ENCODE data around the gene TCHHL1. TPM values are rescaled to one million over a fixed set of nuclear protein-coding genes. Genes with fewer than 3 reads are reported as not detected.

TCHHL1 gene
- total and polyA plus RNA-seq, 2 of the 4 experiments (the other 2 are of a cell fraction): not detected

GRCh38 chr1:152039461-152039860, 49.4 kb downstream of the TCHHL1 start:
- intact Hi-C loops (cut with micrococcal nuclease): no loop called here
- Histone ChIP-seq H4K8ac (ENCODE audit: low read depth in 2 of 2, low read length in 2 of 2) (no peak overlapping the region), H3K56ac (ENCODE audit: extremely low read depth, insufficient read depth, low read length) (no peak overlapping the region), H3K27ac (ENCODE audit: insufficient read depth, low read length) (no peak overlapping the region), H4K91ac (ENCODE audit: insufficient read depth, low read depth, low read length) (no peak overlapping the region), H3K4me1 (ENCODE audit: control insufficient read depth, insufficient read depth, low read length) (peaks cover 3% of the 10 kb centered on the region), H3K9me3 (ENCODE audit: control insufficient read depth, insufficient read depth, low read length) (no peaks in the 10 kb centered on the region), H2AK5ac (ENCODE audit: low read depth, low read length) (no peak overlapping the region), H2BK120ac (ENCODE audit: low read depth, low read length) (no peak overlapping the region), H3K14ac (replicated peaks; ENCODE audit: low read depth, low read length) (no peak overlapping the region), H3K9me1 (ENCODE audit: insufficient read depth, low read length) (no peaks in the 10 kb centered on the region), H4K20me1 (ENCODE audit: insufficient read depth, low read length) (peaks cover 6% of the 10 kb centered on the region; the same call in 1 of the 2 replicates), H2AFZ (replicated peaks; ENCODE audit: low read length, poor library complexity) (no peak overlapping the region), H4K5ac (ENCODE audit: low read depth, low read length) (no peak overlapping the region), H3K4me3 (ENCODE audit: insufficient read depth, low read depth, low read length) (no peak overlapping the region), H2BK5ac (ENCODE audit: low read depth, low read length, poor library complexity, severe bottlenecking) (no peak overlapping the region), H3K4me2 (ENCODE audit: low read depth, low read length) (no peak overlapping the region), H2BK15ac (ENCODE audit: low read depth, low read length) (no peak overlapping the region), H3K23ac (ENCODE audit: low read depth, low read length) (no peak overlapping the region), H2AK9ac (replicated peaks; ENCODE audit: low read depth, low read length, poor library complexity) (no peak overlapping the region), H3K27me3 (ENCODE audit: control insufficient read depth, insufficient read depth, low read length) (peaks cover 28% of the 10 kb centered on the region), H3K18ac (ENCODE audit: low read depth, low read length) (no peak overlapping the region), H3K36me3 (ENCODE audit: control insufficient read depth, insufficient read depth, low read length) (no peaks in the 10 kb centered on the region; the same call in 1 of the 2 replicates), H3K4ac (ENCODE audit: low read depth, low read length) (no peak overlapping the region), H2BK20ac (ENCODE audit: low read depth, low read length) (no peak overlapping the region), H3K9ac (ENCODE audit: low read depth, low read length) (no peak overlapping the region), H3K79me1 (ENCODE audit: low read depth in 1 of 2, low read length in 2 of 2) (peaks cover 4 to 5% of the 10 kb centered on the region in 2 experiments; a peak in 3 of 4 replicates)
- DNase-seq (no peak), ATAC-seq (ENCODE audit: low read depth) (no peak)
- in situ Hi-C loops (cut with MboI; ENCODE audit: low sequenced_read_pairs): no loop called here
- dilution Hi-C loops (cut with HindIII; ENCODE audit: low sequenced_read_pairs, unreplicated experiment): no loop called here
- WGBS, 2 experiments (ENCODE audit: extremely low coverage in 2 of 2, insufficient read length in 1 of 2): no CpG with 5 or more reads among the region's 1 CpG
- BruUV-seq (replicated peaks): no TSS peak
- CTCF ChIA-PET: no interaction called here
- POLR2A ChIA-PET (ENCODE audit: unreplicated experiment): no interaction called here
- TF ChIP-seq ELK1 (IDR thresholded peaks at IDR 0.05; ENCODE audit: borderline replicate concordance, low read depth, low read length) (no peak), RCOR1 (IDR thresholded peaks at IDR 0.05; ENCODE audit: insufficient replicate concordance, low read length) (no peak), CEBPB (IDR thresholded peaks at IDR 0.05; ENCODE audit: low read depth, low read length) (no peak), FOS (IDR thresholded peaks at IDR 0.05; ENCODE audit: low read depth, low read length) (no peak)
